NB4 (cell line): ENCODE measurements around the gene PHACTR1.

Source experiments
- POLR2A ChIP-seq: IDR thresholded peaks from 2 replicates; pipeline ENCODE4 v1.6.1; 2011; ENCODE audit warnings: mild to moderate bottlenecking; ENCODE audit not compliant: insufficient read length; ENCODE audit errors: extremely low read depth
- TF ChIP-seq, protein P1 (sequence below): IDR thresholded peaks from one replicate; pipeline ENCODE4 v1.5.1; 2012; ENCODE audit warnings: low read depth, low read length
- TF ChIP-seq, protein P2 (sequence below): IDR thresholded peaks from 2 replicates; pipeline ENCODE4 v1.6.1; 2011; ENCODE audit warnings: low read depth, low read length

DNA sequence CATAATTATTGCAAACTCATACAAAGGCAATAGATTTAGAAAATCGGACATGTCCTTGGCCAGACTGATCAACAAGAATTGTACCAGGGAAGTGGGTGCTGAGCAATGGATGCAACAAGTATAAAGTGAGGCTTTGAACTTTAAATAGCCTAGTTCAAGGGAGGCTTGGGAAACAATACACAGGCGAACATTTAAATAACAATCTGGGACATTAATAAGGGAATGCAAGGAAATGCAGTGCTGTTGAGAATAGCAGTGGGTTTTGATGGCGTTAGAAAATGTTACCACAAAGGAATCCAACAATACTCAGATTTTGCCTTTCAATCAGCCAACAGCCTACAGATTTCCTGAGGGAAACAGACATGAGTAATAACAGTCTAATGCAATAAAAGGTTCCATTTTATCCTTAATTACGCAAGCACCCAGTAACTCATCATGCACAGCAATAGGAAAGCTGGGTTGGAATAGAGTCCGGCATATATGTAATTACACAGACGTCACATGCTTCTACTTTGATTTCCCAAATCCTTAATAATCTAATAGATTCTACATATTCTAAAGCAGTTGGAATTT is 134.6 kb downstream of the PHACTR1 start:
- TF ChIP-seq POLR2A = no peak
- TF ChIP-seq, protein P1, sequence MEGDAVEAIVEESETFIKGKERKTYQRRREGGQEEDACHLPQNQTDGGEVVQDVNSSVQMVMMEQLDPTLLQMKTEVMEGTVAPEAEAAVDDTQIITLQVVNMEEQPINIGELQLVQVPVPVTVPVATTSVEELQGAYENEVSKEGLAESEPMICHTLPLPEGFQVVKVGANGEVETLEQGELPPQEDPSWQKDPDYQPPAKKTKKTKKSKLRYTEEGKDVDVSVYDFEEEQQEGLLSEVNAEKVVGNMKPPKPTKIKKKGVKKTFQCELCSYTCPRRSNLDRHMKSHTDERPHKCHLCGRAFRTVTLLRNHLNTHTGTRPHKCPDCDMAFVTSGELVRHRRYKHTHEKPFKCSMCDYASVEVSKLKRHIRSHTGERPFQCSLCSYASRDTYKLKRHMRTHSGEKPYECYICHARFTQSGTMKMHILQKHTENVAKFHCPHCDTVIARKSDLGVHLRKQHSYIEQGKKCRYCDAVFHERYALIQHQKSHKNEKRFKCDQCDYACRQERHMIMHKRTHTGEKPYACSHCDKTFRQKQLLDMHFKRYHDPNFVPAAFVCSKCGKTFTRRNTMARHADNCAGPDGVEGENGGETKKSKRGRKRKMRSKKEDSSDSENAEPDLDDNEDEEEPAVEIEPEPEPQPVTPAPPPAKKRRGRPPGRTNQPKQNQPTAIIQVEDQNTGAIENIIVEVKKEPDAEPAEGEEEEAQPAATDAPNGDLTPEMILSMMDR = no peak
- TF ChIP-seq, protein P2, sequence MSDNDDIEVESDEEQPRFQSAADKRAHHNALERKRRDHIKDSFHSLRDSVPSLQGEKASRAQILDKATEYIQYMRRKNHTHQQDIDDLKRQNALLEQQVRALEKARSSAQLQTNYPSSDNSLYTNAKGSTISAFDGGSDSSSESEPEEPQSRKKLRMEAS = no peak
